GM13977 (cell line): ENCODE results near the gene MFAP4.

Experiments used
- DNase-seq: peaks from one replicate; pipeline ENCODE4 v3.0.0; 2012; ENCODE audit warnings: low spot score
- in situ Hi-C: fragments of 300-500 bp; cut with MboI; formaldehyde crosslinking; loops from one replicate; pipeline ENCODE4 v1.12.0; 2022; ENCODE audit warnings: low sequenced_read_pairs, low pct_unique_long_range_greater_than_20kb, mixed read lengths, inconsistent platforms; ENCODE audit not compliant: unreplicated experiment
- TF ChIP-seq, protein P1 (sequence below): IDR thresholded peaks from 2 replicates; pipeline ENCODE4 v1.5.1; 2012; ENCODE audit warnings: mild to moderate bottlenecking, control low read depth; ENCODE audit not compliant: insufficient read depth; ENCODE audit errors: extremely low read depth, missing control alignments

MFAP4 gene

DNA sequence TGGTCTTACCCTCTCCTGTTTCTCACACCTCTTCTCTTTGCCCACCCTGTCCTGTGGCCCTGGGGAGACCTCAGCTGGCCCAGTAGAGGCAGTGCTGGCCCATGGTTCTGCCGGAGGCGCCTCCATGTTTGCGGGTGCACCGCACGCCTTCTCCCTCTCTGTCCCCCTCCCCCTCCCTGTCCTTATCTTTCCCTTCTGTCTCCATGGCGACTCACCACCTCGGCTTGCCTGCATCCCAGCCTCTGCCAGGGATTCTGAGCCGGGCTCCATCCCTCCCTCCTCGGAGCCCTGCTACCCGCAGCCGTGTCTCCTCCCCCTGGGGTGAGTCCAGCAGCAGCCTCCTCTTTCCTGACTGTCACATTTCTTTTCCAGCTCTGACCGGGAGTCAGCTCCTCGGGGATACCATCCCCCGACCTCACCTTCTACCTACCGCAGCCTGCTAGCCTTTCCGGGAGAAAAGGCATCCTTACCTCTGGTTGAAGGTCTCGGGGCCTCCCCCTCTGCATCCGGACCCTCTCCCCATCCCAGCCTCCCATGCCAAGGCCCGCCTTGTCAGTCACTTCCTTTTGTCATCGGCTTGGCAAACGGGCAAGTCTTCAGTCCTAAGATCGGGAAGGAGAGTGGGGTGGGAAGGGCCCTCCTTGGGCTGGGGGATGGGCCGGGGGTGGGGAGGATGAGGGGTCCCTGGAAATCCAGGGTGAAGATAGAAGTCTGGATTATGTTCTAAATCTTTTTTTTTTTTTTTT is 24.1 kb upstream of the MFAP4 start, which contains the start of gene RNF112:
TSS of gene RNF112 (plus strand) at position 358 of the 746 bp plus-strand sequence. CDS start at position 535, 177 bp downstream.
- in situ Hi-C loops = no loop called here
- no peak for DNase-seq
- TF ChIP-seq, protein P1, sequence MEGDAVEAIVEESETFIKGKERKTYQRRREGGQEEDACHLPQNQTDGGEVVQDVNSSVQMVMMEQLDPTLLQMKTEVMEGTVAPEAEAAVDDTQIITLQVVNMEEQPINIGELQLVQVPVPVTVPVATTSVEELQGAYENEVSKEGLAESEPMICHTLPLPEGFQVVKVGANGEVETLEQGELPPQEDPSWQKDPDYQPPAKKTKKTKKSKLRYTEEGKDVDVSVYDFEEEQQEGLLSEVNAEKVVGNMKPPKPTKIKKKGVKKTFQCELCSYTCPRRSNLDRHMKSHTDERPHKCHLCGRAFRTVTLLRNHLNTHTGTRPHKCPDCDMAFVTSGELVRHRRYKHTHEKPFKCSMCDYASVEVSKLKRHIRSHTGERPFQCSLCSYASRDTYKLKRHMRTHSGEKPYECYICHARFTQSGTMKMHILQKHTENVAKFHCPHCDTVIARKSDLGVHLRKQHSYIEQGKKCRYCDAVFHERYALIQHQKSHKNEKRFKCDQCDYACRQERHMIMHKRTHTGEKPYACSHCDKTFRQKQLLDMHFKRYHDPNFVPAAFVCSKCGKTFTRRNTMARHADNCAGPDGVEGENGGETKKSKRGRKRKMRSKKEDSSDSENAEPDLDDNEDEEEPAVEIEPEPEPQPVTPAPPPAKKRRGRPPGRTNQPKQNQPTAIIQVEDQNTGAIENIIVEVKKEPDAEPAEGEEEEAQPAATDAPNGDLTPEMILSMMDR = no peak

DNA sequence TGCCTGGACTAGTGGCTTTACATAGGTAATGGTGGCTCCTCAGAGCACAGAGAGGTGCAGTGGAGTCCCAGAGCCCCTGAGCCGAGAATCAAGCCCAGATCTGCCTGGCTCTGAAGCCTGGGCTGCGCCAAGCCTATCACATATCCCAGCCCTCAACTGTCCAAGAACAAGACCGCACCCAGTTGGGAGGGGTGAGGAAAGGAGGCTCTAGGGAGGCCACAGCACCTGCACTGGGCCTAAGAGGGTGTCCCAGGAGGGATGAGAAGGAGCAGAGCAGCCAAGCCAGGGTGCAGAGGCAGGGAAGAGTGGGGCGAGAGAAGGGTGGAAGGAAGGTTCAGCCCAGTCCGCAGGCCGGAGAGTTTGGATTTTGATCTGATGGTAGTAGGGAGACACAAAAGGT is 23.1 kb upstream of the MFAP4 start:
- in situ Hi-C loops = no loop called here
- no peak for DNase-seq
- TF ChIP-seq, protein P1 = no peak

DNA sequence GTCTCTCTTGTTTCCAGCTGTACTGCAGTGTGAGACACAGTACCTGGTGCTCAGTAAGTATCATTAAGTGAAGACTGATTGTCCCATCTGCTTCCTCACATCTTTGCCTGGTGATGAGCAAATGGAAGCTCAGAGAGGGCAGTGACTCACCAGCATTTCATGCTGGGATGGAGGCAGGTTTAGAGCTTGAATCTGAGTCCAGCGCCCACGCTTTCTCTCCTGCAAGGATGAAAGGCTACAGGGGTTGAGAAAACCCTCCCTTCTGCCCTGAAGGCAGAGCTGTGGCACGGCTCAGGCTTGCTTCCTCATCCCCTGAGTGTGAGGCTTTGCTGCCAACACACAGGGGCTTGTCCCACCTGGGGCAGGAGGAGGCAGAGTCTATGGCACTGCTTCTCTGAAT is 22.5 kb upstream of the MFAP4 start:
- in situ Hi-C loops = no loop called here
- TF ChIP-seq, protein P1 = no peak
- no peak for DNase-seq

DNA sequence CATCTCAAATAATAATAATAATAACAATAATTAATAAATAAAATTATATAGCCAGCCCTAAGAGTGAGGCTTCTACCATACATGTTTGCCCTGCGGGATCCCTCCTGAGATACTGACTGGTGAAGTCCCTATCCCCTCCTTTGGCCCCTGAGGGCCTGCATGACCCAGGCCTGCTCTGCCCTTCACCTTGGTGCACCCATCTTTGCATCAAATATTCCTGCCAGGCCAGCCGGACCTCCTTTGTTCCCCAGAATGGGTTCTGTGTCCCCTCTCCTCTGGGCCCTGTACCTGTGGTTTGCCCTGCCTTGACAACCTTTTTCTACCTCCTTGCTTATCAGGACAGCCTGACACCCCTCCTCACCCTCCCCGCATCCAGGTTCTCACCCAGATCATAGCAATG is 22.1 kb upstream of the MFAP4 start:
- TF ChIP-seq, protein P1 = no peak
- DNase-seq = no peak
- in situ Hi-C loops = no loop called here

DNA sequence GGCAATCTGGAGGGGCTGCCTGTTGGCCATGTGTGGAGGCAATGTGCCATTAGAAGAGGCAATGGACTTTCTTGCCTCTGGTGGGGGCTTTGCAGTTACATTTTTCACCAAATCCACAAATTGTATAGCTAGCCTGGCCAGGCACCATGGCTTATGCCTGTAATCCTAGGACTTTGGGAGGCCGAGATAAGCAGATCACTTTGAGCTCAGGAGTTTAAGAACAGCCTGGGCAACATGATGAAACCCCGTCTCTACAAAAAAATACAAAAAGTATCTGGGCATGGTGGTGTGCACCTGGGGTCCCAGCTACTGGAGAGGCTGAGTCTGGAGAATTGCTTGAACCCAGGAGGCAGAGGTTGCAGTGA is 21.3 kb upstream of the MFAP4 start:
- no peak for DNase-seq
- TF ChIP-seq, protein P1 = no peak
- in situ Hi-C loops = no loop called here

DNA sequence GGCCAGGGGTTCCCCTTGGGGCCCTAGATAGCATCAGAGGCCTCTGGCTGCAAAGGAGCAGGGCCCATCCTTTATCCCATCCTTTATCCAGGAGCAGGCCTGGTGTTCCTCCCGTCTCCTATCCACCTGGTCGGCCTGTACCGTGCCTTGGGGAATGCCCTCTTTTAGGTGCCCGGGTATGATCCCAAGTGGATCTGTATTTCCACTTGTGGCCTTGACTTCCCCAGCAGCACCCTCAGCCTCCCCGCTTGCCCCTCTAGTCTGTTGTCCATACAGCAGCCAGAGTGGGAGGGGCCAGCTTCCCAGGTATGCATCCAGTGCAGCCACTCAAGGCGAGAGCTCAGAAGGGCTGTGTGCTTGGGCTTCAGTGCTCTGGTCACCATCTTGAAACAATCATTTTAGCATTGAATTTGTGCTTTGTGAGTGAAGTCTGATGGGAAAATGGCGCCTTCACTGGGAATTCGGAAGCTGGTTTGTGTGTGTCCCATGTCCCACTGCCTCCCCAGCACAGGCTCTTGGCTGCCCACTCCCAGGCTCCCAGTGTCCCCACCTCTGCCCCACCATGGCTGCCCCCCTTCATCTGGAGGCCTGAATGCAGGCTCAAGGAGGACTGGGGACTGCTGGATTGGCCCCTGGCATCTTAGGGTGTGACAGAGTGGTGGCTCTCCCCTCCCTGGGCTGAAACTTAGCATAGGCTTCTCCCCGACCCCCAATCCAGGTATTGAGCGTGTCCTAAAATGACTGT is 20.8 kb upstream of the MFAP4 start:
- TF ChIP-seq, protein P1 = no peak
- in situ Hi-C loops = no loop called here
- DNase-seq = no peak
